ENCODE results near the gene USPL1.

USPL1 gene

DNA sequence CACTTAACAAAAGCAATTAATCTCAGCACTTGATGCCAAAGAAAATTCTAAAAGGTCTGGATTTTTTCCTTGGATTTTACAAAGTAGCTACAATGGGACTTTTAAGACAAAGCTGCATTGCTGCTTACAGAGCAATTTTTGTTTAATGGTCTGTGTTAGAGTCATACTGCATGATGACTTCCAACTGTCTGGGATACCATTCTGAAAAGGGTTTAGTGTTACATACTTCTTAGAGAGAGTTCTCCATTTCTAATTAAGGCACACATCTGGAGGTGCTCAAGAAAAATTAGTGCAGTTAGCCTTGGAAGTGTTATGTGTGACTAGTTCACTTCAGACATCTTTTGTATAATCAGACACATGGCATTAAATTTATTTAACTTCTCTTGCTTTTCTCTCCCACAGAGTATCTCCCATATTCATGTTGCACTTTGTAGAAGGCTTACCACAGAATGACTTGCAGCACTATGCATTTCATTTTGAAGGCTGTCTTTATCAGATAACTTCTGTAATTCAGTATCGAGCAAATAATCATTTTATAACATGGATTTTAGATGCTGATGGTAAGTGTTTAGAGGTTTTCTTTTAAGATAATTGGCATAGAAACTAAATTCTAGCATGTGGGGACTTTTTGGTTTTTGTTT, 35.1 kb downstream of the USPL1 start:
- DNase-seq (ENCODE audit: low read depth): no peak

DNA sequence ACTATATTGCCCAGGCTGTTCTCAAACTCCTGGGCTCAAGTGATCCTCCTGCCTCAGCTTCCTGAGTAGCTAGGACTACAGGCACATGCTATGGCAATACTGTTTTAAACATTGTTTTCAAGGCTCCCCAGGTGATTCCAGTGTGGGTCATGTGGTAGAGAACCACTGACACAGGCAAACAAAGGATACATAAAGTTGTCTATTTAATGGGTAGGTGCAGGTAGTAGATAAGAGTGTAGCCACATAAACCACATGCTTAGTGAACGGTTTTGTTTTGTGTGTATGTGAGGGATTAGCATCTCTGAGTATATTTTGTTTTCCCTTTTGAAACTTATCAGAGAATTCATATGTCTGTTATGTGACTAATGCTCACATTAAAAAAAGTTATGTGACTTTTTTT, 36.7 kb downstream of the USPL1 start:
- DNase-seq (ENCODE audit: low read depth): no peak
- TF ChIP-seq MYC (IDR thresholded peaks at IDR 0.05; ENCODE audit: low read depth, low read length) (no peak), MAX (IDR thresholded peaks at IDR 0.05; ENCODE audit: low read depth, low read length) (no peak), POLR2A (IDR thresholded peaks at IDR 0.05; ENCODE audit: extremely low read depth, insufficient read length) (no peak), CTCF (IDR thresholded peaks at IDR 0.05; ENCODE audit: low read depth, low read length) (no peak)
- no peak overlapping the region for H3K4me3 ChIP-seq (ENCODE audit: low read depth, low read length)

More for the DNA sequence above, 35.1 kb downstream of the USPL1 start:
- TF ChIP-seq MAX (IDR thresholded peaks at IDR 0.05; ENCODE audit: low read depth, low read length) (no peak), MYC (IDR thresholded peaks at IDR 0.05; ENCODE audit: low read depth, low read length) (no peak), POLR2A (IDR thresholded peaks at IDR 0.05; ENCODE audit: extremely low read depth, insufficient read length) (no peak), CTCF (IDR thresholded peaks at IDR 0.05; ENCODE audit: low read depth, low read length) (no peak)
- no peak overlapping the region for H3K4me3 ChIP-seq (ENCODE audit: low read depth, low read length)

DNA sequence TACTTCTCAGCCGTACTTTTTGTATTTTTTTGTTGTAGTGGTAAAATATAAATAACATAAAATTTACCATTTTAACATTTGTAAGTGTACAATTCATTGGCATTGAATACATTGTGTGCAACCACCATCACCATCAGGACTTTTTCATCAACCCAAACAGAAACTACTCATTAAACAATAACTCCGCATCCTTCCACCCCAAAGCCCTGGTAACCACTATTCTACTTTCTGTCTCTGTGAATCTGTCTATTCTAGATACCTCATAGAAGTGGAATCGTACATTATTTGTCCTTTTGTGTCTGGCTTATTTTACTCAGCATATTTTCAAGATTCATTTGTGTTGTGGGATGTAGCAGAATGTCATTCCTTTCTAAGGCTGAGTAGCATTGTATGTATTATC, 38.5 kb downstream of the USPL1 start:
- TF ChIP-seq POLR2A (IDR thresholded peaks at IDR 0.05; ENCODE audit: extremely low read depth, insufficient read length) (no peak), MYC (IDR thresholded peaks at IDR 0.05; ENCODE audit: low read depth, low read length) (no peak), CTCF (IDR thresholded peaks at IDR 0.05; ENCODE audit: low read depth, low read length) (no peak), MAX (IDR thresholded peaks at IDR 0.05; ENCODE audit: low read depth, low read length) (no peak)
- no peak for DNase-seq (ENCODE audit: low read depth)
- H3K4me3 ChIP-seq (ENCODE audit: low read depth, low read length): no peak overlapping the region

- TF ChIP-seq POLR2A (IDR thresholded peaks at IDR 0.05; ENCODE audit: extremely low read depth, insufficient read length): peak; percentile 7
- no peak for TF ChIP-seq CTCF (IDR thresholded peaks at IDR 0.05; ENCODE audit: low read depth, low read length)
- peak; percentile 86 for DNase-seq (ENCODE audit: low read depth)
- H3K4me3 ChIP-seq (ENCODE audit: low read depth, low read length): no peak overlapping the region
Observed at GRCh38 chr13:30659980-30660379, 42.3 kb downstream of the USPL1 start.

GRCh38 chr13:30660796-30661195, 43.1 kb downstream of the USPL1 start:
- no peak for DNase-seq (ENCODE audit: low read depth)
- TF ChIP-seq POLR2A (IDR thresholded peaks at IDR 0.05; ENCODE audit: extremely low read depth, insufficient read length) (no peak), CTCF (IDR thresholded peaks at IDR 0.05; ENCODE audit: low read depth, low read length) (no peak), MYC (IDR thresholded peaks at IDR 0.05; ENCODE audit: low read depth, low read length) (no peak), MAX (IDR thresholded peaks at IDR 0.05; ENCODE audit: low read depth, low read length) (no peak)
- no peak overlapping the region for H3K4me3 ChIP-seq (ENCODE audit: low read depth, low read length)
